Endometrium (tissue), 2 donors: ENCODE data around the gene MTCL1.

Experiments
- FAIRE-seq: peaks from 2 replicates; lab custom pipeline; 2012; peaks lifted over from hg19 to GRCh38; lab: Jason Lieb, UNC
- donor health status: control.
- donor health status: control.

MTCL1 gene

DNA sequence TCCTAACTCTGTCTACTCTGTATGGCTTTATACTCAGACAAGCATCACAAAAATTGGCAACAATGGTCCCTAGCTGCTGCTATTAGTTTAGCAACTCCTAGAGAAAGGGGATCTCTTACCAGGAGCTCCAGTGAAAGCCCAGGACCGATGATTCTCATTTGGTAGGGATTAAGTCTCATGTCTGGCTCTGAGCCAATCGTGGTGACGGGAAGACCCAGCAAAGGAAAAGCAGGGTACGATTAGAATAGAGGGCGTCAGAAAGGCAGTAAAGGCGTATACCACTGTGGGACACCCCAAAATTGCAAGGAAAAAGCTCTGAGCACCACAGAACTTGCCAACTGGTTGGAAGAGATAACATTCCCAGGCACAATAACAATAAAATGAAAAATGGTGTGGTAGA is 129.5 kb downstream of the MTCL1 start:
- FAIRE-seq, result no peak

DNA sequence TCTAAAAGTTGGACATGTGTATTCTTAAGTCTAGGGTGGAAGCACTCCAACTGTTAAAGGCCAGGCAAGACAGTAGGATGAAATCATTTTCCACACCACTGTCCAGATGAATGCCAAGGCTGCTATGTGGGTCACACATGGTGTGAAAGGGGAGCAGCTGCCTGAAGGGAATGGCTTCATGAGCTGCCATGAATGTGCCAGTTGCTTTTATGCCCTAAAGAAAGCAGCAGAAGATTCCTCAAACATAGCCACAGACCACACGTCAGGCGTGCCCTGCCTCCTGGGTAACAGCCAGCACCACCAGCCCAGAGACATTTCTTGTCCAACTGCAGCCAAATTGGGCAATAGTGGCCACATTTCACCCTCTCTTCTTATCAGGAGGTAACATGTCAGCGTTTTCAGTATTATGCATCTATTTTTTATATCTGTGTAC is 130.2 kb downstream of the MTCL1 start:
- no peak for FAIRE-seq

DNA sequence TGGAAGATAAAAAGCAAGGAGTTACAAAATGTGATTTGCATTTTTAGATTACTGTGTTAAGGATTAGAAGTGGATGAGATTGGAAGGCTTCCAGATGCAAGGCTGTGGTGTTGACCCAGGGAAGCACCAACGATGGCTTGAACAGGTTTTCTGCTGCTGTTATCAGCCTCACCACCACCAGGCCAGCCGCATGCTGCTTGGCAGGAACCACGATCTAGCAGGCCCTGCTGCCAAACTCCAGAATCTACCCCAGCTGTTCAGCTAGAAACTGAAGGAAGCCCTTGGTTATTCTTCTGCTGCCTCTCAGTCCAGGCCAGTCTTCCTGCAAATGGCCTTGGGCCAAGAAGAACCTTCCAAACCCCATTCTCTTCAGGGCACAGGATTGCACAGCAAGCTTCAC is 133.9 kb downstream of the MTCL1 start:
- no peak for FAIRE-seq

DNA sequence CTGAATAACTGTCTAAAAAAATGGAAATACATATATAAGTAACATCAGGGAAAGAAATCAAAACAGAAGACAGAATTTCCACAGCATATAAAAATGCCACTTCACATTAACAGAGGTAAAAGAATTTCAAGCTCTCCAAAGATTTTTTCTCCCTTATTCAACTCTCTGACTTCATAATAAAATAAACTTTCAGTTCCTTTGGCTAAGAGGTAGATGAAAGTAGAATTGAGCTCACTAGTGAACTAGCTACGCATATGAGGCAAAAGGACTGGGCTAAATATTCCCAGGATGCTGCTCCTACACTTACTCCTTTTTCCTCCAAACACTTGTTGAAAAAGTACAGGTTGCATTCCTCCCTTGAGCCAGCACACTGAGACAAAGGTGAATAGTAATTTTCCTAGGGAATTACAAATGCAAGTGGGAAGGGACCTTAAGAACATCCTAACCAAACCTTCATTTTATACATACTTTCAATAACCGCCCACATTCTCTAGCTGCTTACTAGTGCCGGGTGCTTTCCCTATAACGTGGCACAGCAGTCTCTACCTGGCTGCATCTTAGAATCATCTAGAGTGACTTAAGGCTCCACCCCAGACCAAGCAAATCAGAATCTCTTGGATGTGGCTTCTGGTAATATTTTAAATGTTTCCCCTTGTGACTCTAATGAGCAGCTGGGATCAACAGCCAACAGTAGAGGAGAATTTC is 136.6 kb downstream of the MTCL1 start:
- no peak for FAIRE-seq

DNA sequence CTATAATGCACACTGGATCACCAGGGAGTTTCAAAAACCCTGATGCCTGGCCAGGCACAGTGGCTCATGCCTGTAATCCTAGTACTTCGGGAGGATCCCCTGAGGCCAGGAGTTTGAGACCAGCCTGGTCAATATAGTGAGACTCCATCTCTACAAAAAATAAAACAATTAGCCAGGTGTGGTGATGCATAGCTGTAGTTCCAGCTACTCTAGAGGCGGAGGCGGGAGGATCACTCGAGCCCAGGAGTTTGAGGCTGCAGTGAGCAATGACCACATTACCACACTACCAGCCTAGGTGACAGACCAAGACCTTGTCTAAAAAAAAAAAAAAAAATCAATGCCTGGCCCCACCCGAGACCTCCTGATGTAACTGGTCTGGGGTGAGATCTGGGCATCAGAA is 137.2 kb downstream of the MTCL1 start:
- FAIRE-seq, result no peak

DNA sequence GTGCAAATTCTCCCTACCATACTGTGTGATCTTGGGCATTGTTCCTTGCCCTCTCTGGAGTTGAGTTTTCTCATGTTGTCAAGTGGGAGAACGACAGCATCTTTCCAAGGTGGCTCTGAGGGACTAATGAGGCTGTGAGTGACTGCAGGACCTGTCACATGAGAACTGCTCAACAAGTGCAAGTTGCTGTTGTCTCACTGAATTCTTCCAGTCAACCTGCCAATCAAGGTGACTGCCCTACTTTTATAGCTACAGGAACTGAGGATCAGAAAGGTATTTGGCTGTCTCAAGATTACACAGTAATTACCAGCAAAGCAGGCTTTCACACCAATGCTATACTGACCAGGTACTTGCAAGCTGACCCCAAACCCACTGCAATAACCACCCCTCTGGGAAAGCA is 137.6 kb downstream of the MTCL1 start:
- no peak for FAIRE-seq

DNA sequence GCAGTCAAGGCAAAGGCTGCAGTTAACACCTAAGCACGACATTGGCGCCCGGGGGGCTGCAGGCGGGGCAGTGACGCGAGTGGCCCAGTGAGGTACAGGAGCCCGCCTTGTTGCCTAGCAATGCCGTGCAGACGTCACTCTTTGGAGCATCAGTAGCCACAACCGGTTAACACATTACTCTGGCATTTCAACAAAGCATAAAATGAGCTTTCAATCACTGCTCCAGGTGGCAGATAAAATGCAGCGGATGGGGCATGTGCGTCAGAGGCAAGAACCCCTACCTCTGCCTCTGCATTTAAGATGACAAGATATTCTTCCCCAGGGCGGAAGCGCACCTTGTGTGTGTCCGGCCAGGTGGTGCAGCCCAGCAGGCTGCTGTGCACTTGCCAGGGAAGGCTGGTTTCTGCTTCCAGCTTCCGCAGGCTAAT is 139.4 kb downstream of the MTCL1 start:
- FAIRE-seq, result no peak

DNA sequence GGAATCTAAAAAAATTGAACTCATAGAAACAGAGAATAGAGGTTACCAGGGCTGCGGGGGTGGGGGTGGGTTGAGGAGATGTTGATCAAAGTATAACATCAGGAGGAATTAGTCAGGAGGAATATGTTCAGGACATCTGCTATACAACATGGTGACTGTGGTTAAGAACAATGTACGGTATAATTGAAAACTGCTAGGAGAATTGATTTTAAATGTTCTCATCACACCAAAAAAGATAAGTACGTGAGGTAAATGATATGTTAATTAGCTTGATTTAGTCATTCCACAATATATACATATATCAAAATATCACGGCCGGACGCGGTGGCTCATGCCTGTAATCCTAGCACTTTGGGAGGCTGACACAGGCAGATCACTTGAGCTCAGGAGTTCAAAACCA is 140.2 kb downstream of the MTCL1 start:
- no peak for FAIRE-seq

DNA sequence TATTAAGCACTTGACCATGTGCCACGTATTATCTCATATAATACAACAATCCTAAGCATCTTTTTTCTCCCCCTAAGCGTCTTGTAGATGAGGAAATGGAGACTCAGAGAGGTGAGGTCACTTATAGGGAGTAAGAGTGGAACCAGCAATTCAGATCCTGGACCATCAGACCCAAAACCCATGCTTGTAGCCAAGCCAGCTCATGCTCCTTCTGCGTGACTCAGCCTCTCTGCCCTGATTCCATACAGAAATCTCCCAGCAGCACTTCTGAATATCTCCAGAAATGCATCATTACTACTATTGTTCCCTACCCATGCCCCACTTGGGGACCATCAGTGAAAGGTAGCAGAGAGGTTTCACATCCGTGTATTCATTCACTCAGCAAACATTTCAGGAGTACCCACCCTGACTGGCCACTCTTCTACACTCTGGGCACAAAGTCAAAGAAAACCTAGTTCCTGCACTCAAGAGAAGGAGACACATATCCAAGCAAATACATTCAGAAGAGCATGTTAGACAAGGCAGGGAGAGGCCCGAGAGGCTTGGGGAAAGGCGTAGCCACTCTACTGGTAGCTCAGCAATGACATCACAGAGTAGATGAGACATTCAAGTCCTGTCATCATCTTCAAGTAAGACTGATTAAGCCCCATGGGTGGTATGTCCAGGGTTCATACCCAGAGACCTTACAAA is 141.9 kb downstream of the MTCL1 start:
- FAIRE-seq, result no peak

DNA sequence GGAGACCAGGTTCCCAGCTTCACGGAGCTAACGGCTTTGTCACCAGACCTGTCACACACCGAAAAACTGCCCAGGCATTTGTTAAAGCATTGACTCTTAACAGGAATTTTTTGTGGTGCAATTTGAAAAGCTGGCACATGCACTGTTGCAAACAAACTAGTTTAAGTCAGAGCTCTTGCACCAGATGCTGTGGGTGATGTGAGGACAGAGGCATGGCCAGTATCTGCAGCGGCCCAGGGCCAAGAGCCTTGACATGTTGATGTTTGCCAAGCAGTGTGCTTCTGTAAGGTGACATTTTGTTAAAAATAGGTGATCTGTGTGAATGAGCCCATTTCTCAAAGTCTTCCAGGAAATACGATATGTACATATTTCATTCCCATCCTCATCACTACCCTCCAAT is 142.5 kb downstream of the MTCL1 start:
- FAIRE-seq, result no peak

DNA sequence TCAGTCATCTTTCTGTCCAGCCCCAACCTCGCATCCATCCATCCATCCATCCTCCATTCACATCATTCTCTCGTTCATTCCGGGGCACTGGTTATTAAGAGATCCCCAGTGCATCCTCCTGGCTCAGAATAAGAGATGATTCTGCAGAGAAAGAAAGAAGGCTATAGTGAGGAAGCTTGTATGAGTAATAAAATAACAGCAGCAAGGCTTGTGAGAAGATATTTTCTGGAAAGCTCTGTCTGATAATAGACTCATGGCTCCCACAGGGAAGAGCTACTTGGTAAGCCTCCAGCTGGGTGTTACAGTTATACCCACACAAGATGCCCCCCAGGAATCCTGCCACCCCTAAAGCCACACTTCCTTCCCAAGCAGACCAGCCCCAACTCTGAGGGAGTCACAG is 143.2 kb downstream of the MTCL1 start:
- FAIRE-seq, result no peak

DNA sequence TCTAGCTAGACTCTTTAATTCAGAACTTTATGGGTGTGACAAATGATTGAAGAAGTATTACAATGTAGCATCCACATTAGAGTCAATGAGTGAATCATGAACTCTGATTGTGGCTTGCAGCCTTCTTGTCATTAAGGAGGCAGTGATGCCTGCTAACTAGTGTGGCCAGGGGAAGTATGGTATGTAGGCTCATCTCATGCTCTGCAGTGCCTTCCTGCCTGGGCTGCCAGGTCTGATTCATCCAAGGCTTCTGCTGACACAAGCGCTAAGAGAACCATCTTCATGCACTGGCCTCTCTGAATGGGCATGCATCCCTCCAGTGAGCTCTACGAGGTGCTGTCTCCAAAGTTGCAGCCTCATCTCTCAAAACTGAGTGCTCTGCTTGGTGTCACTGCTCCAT is 144.3 kb downstream of the MTCL1 start:
- no peak for FAIRE-seq

DNA sequence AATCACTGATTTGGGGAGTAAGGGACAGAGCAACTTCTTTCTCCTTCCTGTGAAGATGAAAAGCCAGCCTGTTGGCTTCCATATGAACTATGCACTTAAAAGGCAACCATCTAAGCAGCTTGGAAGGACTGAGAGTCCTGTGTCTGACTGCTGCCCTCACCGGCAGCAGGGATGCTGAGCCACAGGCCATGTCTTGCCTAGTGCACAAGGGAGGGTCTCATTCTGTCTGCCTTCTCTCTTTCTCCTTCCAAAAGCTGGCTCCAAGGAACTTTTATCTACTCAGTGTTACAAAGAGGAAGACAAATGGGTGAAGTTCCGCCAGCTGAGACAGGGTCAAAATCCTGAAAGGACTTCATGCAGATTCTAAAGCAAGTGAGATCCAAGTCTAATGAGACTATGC is 146.3 kb downstream of the MTCL1 start:
- no peak for FAIRE-seq

DNA sequence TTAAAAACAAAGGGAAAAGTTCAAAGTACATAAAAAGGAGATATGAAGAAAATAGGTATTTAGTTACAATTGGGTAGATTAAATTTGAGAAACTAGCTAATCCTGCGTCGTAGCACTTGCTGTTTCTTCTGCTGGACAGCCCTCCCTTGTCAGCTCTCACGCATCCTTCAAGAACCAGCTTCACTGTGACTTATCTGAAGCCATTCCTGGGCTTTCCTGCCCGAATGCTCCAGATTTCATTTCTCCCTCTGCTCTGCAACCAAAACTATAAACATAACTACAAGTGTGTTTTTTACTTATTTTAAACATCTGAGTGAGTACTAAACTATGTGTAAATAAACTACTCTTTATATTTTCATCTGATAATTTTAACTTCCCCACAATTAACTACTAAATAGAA is 149.2 kb downstream of the MTCL1 start:
- peak; percentile 51 for FAIRE-seq

DNA sequence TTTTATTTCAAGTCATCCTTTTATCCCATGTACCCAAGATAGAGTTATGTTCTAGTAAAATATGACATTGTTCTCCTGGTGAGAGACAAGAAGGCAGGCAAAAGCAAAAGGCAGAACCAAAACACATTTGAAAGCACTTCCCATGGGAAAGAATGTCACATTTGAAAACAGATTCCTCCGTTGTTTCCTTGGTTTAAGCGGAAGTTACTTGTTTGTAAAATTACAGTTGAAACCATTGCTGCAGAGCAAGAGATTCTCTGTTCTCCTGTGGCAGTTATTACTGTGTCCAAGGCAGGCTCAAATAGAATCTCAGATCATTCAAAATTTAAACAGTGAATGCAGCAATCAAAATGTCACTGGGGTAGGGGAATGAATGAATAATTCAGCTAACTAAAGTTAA is 149.6 kb downstream of the MTCL1 start:
- FAIRE-seq, result no peak

DNA sequence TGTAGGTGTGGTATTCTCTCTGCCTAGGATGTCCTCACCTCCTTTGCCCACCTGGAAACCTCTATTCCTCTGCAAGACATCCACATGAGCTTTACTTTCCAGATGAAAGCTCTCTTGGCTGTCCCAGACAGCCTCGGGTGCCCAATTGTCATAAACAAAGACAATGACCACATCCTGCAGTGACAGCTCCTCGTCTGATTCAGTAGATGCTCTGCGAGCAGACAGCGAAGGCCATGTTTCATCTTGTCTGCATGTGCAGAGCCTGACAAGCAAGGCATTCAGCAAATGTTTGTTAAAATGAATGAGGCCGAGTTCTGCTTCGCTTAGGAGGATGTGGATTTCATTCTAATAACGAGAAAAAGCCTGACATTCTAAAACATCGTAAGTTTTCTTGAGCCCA is 150.9 kb downstream of the MTCL1 start:
- FAIRE-seq, result no peak

DNA sequence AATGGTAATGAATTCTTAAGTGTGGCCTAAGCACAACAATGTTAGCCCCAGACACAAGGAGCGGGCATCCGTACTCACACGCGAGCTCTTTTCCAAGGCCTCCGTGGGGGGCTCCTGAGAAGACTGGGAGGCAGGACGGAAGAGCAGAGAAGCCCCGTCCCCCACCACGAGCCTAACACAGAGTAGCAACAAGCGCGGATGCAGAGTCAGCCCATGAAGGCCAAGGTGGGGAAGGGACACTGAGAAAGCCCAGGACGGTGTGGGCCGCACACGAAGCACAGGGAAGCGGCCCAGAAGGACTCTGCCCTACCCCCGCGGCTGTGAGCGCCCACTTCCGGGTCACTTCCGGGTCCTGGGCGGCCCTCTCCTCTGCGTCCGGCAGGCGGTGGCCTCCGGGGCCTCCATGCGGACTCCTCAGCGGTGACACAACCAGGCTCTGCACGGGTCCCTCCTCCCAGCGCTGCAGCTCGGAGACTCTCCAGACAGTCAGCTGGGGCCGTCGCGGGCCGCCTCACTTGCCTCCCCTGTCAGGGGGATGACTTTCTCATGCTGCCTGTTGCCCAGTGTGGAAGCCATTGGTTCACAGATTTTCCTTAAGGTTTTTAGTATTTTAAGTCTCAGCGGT is 151.5 kb downstream of the MTCL1 start:
- FAIRE-seq, result no peak

DNA sequence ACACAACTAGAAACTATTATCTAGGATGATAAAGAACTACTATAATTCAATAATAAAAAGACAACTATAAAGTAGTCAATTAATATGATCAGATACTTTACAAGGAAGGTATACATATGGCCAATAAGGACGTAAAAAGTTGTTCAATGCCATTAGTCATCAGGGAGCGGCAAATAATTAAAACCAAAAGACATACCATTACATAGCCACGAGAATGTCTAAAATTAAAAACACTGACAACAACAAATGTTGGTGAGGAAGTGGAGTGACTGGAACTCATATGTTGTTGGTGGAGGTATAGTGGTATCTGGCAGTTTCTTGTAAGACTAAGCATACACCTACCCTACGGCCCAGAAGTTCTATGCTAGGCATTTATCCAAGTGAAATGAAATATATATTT is 152.4 kb downstream of the MTCL1 start:
- no peak for FAIRE-seq

DNA sequence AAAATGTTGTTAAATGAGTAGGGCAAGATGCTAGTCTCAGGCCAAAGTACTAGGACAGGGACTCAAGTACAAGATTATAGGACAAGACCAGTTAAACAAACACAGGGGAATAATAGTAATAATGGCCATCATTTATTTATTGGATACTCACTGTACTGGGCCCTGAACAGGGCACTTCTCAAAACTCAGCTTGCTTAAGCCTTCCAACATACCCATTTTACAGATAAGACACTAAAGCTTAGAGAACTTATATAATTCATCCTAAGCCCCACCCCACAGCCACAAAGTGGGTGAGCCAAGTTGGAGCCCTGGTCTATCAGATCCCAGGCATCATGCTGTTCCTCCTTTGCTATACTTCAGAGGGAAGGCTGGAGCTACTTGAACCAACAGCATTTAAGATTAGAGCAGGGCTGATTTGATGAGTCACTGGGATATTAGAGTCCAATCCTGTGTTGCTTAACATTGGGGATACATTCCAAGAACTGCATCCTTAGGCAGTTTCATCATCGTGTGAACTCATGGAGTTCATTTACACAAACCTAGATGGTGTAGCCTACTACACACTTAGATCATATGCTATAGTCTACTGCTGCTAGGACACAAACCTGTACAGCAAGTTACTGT is 153.6 kb downstream of the MTCL1 start:
- FAIRE-seq, result no peak

DNA sequence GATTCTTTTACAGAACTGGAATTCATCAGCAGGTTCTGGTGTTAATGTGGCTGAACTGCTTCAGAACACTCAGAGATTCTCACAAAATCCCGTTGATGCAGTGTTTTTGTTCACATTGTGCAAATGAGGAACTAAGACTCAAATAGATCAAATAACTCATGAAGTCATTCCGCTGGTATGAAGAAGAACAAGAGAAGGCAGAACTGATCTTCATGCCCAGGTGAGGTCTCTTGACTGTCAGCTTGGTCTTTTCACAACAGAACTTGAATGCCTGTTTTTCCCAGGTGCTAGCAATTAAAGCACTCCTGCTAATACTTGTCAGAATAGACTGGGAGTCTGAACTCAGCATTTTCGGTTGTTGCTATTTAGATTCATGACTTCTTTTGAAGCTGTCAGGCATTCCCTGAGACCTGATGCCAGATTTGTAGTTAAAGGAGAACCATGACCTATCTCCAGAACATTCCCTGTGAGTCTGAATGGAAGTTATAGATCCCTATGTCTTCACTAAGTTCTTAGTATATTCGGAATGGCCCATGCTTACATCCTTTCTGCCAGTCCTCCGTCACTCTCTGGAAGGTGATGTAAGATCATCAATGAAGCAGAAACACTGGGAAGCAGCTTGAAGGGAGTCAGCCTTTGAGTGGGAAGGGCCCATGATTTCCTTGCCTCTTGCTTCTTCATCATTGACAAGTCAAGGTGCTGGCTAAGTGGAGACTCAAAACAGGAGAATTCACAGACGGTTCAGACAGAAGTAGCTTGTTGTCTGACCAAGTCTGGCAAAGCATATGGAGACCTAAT is 155.7 kb downstream of the MTCL1 start:
- no peak for FAIRE-seq

DNA sequence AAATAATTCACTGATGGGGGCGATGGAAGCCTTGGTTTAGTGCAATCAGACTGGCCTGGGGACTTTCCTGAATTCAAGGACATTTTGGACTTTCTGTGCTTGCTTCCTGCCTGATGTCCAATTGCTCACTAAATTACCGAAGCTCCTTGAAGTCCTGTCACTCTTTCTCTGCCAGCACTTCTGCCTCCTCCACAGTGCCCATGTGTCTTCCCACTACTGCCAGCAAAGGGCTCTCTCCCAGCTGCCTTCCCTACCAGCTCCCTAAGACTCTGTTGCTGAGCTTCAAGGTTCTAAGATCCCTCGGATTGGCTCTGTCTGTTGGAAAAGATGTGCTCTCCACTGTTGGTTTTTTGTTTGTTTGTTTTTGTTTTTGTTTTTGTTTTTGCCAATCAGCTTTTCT is 158.1 kb downstream of the MTCL1 start:
- FAIRE-seq, result no peak

DNA sequence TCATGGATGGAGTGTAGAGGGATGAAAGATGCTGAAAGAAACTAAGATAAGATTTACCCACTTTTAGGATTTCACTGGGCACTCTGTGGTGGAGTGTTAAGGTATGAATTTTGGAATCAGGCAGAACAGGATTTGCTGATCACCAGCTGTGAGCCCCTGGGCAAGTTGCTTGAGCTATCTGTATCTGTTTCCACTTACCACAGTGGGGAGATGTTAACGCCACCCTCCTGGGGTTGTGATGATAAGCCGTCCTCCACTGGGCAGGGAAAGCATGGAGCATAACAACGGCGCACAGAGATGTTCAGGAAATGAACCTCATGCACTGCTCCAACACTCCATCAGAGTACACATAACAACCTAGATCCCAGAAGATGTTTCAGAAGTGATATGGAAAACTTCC is 160.6 kb downstream of the MTCL1 start:
- no peak for FAIRE-seq
